Bronchial epithelial cell (primary cell): ENCODE measurements around the gene ANKRD9. TPM values are rescaled to one million over a fixed set of nuclear protein-coding genes. Genes with fewer than 3 reads are reported as not detected.

ENCODE experiments used
- DNase-seq: peaks from one replicate; pipeline ENCODE4 v3.0.0-alpha.2; 2010; ENCODE audit warnings: low read depth
- FAIRE-seq: peaks from 2 replicates; lab custom pipeline; 2011; peaks lifted over from hg19 to GRCh38; lab: Jason Lieb, UNC
- H3K27me3 ChIP-seq: 2 replicates; pipeline ENCODE4 v1.5.1; 2011; ENCODE audit warnings: low read length; ENCODE audit not compliant: control insufficient read depth, insufficient read depth
- H3K36me3 ChIP-seq: 2 replicates; pipeline ENCODE4 v1.5.1; 2011; ENCODE audit warnings: low read length; ENCODE audit not compliant: control insufficient read depth, insufficient read depth
- H3K4me3 ChIP-seq: 2 replicates; pipeline ENCODE4 v1.5.1; 2011; ENCODE audit warnings: mild to moderate bottlenecking, low read depth, low read length, control low read depth
- total RNA-seq: library from RNA; depleted of rRNA; stranded (reverse); fragments of >200 nt; gene quantifications from 2 replicates; pipeline ENCODE4 v1.2.1, GENCODE V29; 2014
- TF ChIP-seq, protein P1 (sequence below): IDR thresholded peaks from 2 replicates; pipeline ENCODE4 v1.5.1; 2011; ENCODE audit warnings: mild to moderate bottlenecking, moderate library complexity, low read length, control low read depth, inconsistent platforms; ENCODE audit not compliant: insufficient read depth, severe bottlenecking

The ANKRD9 gene
- total RNA-seq, 1 donor from 2014 or later = 34.8 TPM

DNA sequence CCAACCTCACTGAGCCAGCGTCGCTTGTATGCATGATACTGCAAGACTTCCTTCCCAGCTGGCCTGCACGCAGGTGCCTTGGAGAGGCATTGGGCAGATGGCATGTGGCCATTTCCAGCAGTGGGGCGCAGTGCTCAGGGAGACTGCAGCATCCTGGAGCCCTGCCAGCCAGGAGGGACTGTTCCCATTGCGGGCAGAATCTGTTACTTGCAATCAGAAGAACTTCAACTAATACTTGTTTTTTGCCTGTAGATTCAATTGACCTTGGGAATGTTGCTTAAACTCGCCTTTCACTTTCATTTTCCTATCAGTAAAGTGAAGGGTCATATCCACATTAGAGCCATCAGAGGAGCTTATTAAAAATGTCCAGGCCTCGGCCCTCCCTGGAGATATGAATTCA, 29.8 kb downstream of the ANKRD9 start:
- no peaks in the 10 kb centered on the region for H3K27me3 ChIP-seq
- TF ChIP-seq, protein P1, sequence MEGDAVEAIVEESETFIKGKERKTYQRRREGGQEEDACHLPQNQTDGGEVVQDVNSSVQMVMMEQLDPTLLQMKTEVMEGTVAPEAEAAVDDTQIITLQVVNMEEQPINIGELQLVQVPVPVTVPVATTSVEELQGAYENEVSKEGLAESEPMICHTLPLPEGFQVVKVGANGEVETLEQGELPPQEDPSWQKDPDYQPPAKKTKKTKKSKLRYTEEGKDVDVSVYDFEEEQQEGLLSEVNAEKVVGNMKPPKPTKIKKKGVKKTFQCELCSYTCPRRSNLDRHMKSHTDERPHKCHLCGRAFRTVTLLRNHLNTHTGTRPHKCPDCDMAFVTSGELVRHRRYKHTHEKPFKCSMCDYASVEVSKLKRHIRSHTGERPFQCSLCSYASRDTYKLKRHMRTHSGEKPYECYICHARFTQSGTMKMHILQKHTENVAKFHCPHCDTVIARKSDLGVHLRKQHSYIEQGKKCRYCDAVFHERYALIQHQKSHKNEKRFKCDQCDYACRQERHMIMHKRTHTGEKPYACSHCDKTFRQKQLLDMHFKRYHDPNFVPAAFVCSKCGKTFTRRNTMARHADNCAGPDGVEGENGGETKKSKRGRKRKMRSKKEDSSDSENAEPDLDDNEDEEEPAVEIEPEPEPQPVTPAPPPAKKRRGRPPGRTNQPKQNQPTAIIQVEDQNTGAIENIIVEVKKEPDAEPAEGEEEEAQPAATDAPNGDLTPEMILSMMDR = no peak
- DNase-seq = no peak
- no peak overlapping the region for H3K4me3 ChIP-seq
- no peak for FAIRE-seq
- peaks cover 2% of the 10 kb centered on the region for H3K36me3 ChIP-seq

DNA sequence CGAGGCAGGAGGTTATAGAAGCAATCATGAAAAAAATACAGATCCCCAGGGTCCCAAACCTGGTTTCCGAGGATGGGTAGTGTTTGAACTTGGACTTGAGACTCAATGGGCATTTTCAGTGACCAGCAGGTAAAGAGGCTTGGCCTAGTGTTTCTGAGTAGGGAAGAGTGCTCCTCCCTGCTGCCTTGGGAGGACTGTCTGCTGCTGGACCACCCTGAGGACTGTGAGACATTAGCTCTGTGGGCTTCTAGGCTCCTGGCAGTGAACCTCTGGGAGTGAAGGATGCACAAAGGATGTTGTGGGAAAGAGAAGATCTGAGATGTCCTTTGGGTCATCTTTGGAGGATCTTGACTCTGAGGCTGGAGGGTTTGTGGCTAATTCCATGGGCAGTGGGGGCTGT, 30.5 kb downstream of the ANKRD9 start:
- H3K27me3 ChIP-seq = no peaks in the 10 kb centered on the region
- no peak overlapping the region for H3K4me3 ChIP-seq
- TF ChIP-seq, protein P1 = no peak
- no peak for DNase-seq
- no peak for FAIRE-seq
- H3K36me3 ChIP-seq = peaks cover 2% of the 10 kb centered on the region

DNA sequence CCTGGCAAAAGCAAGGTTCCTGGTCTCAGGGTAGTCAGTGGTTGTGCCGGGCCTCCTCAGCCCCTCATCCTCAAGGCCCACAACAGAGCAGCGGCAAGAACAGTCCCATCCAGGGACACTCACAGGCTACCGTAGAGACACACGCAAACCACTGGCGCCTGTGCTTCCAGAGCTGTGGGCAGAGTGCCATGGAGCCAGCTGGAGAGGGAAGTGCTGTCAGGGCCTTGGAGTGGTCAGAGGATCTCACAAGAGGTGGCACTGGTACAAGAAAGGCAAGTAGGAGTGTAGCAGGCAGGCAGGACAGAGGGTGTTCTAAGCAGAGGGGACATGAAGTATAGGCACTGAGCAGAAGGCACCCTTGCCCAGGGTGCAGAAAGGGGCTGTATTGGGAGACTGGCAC, 34.6 kb downstream of the ANKRD9 start:
- peaks cover 4% of the 10 kb centered on the region for H3K36me3 ChIP-seq
- FAIRE-seq (no peak), DNase-seq (no peak)
- TF ChIP-seq, protein P1 = no peak
- H3K4me3 ChIP-seq = no peak overlapping the region
- no peaks in the 10 kb centered on the region for H3K27me3 ChIP-seq

DNA sequence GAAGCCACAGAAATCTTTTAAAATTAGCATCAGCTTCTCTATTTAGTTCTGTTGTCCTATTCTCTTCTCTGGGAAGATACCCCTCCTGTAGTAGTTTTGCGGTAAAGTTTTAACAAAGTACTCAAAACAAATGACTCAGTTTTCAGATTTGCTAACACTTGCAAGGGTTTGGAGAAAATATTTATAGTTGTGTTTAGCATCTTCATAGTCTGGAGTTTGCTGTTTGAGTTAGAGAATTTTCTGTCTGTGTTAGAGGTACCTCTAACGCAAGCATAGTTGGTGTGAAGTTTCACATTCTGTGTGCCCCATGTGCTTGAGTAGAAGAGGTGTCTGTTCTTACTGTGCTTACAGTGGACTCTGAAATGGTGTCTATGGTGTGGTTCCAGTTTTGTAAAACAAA, 36.0 kb downstream of the ANKRD9 start:
- Histone ChIP-seq H3K27me3 (no peaks in the 10 kb centered on the region), H3K36me3 (peaks cover 4% of the 10 kb centered on the region), H3K4me3 (no peak overlapping the region)
- TF ChIP-seq, protein P1 = no peak
- FAIRE-seq (no peak), DNase-seq (no peak)

DNA sequence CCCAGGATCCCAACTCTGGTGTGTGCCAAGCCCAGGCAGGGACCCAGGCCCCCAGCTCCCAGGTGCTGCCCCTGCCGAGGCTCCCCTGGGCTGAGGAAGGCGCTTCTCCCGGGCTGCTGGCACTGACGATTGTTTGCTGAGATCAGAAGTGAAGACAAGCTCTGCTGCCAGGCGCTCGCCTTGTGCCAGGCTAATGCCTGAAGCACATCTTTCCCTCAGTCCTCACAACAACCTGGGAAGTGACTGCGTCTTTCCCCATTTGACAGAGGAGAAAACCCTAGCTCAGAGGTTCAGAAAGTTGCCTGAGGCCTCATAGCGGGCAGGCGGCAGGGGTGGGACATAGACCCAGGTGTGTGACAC, 36.8 kb downstream of the ANKRD9 start:
- no peak for DNase-seq
- TF ChIP-seq, protein P1 = no peak
- peaks cover 4% of the 10 kb centered on the region for H3K36me3 ChIP-seq
- H3K27me3 ChIP-seq = no peaks in the 10 kb centered on the region
- H3K4me3 ChIP-seq = no peak overlapping the region
- no peak for FAIRE-seq
